HepG2 (cell line): Measurements from ENCODE around the gene PPM1H. TPM values are rescaled to one million over a fixed set of nuclear protein-coding genes. Genes with fewer than 3 reads are reported as not detected.

Experiments used
- ATAC-seq: fragments of 200-7000 bp; cut with Tn5 transposase; 3 replicates; pipeline ENCODE4 v1.9.1; 2020; ENCODE audit warnings: mild to moderate bottlenecking, moderate library complexity
- BruUV-seq: library from RNA; stranded (reverse); fragments of 400-500 nt; replicated peaks from 2 replicates; lab custom pipeline; 2021; lab: Mats Ljungman, UMichigan
- CTCF ChIA-PET: fragments of 300-600 bp; formaldehyde crosslinking; extraction: SDS; loops from one replicate; lab custom pipeline; 2021; ENCODE audit warnings: low total read pairs, inconsistent platforms, low intra/inter-chr PET ratio; lab: Yijun Ruan, JAX
- POLR2A ChIA-PET: fragments of 350-600 bp; sonication (Branson Sonifier 250); formaldehyde crosslinking; loops from one replicate; lab custom pipeline; 2020; ENCODE audit warnings: antibody characterized with exemption, inconsistent platforms; lab: Yijun Ruan, JAX
- DNase-seq: peaks from one replicate; pipeline ENCODE4 v3.0.0-alpha.2; 2015; ENCODE audit warnings: low spot score
- FAIRE-seq: peaks from 3 replicates; lab custom pipeline; 2011; peaks lifted over from hg19 to GRCh38; lab: Jason Lieb, UNC
- H2AFZ ChIP-seq: one replicate; pipeline ENCODE4 v1.6.1; 2011; ENCODE audit warnings: low read length, inconsistent platforms
- H3K27ac ChIP-seq: fragments of 300-600 bp; 3 replicates; pipeline ENCODE4 v1.8.0; 2011; ENCODE audit warnings: mixed run types, mild to moderate bottlenecking, mixed read lengths, low read length, inconsistent platforms; ENCODE audit not compliant: insufficient read depth; ENCODE audit errors: extremely low read length
- H3K27me3 ChIP-seq, 2 experiments: fragments of 200-600 bp in 1 of 2; 2 replicates in 1 of 2; 3 replicates in 1 of 2; pipeline versions ENCODE4 v1.6.0 to v1.8.0; 2011; ENCODE audit warnings: low read length in 2 of 2, mild to moderate bottlenecking in 2 of 2, moderate library complexity in 2 of 2, inconsistent platforms in 1 of 2; ENCODE audit not compliant: insufficient read depth in 2 of 2, control insufficient read depth in 1 of 2
- H3K36me3 ChIP-seq, 2 experiments: fragments of 200-600 bp in 1 of 2; replicated peaks in 1 of 2; 2 replicates in 1 of 2; 3 replicates in 1 of 2; pipeline versions ENCODE4 v1.5.1 to v1.8.0; 2011; ENCODE audit warnings: low read length in 2 of 2, inconsistent platforms in 1 of 2; ENCODE audit not compliant: insufficient read depth in 2 of 2, control insufficient read depth in 1 of 2
- H3K4me1 ChIP-seq: 2 replicates; pipeline ENCODE4 v1.5.1; 2012; ENCODE audit warnings: low read length, inconsistent platforms; ENCODE audit not compliant: insufficient read depth
- H3K4me2 ChIP-seq: 2 replicates; pipeline ENCODE4 v1.6.0; 2011; ENCODE audit warnings: low read depth, low read length, inconsistent platforms
- H3K4me3 ChIP-seq, 3 experiments: fragments of 200-600 bp in 1 of 3; sonication (generic), shearing (Covaris generic) in 1 of 3; replicated peaks in 1 of 3; 2 replicates each; pipeline ENCODE4 v1.5.1; 2011 to 2016; ENCODE audit warnings: low read length in 3 of 3, inconsistent platforms in 2 of 3, low read depth in 2 of 3, mild to moderate bottlenecking in 2 of 3, control low read depth in 1 of 3, mixed read lengths in 1 of 3; ENCODE audit not compliant: insufficient read depth in 1 of 3
- H3K79me2 ChIP-seq: one replicate; pipeline ENCODE4 v1.6.1; 2011; ENCODE audit warnings: low read length, inconsistent platforms; ENCODE audit not compliant: insufficient read depth
- H3K9ac ChIP-seq: 2 replicates; pipeline ENCODE4 v1.6.0; 2011; ENCODE audit warnings: mild to moderate bottlenecking, low read depth, low read length, inconsistent platforms; ENCODE audit not compliant: insufficient read depth
- H3K9me3 ChIP-seq: 2 replicates; pipeline ENCODE4 v1.5.1; 2012; ENCODE audit warnings: mild to moderate bottlenecking, low read length
- H4K20me1 ChIP-seq: 2 replicates; pipeline ENCODE4 v1.6.0; 2011; ENCODE audit warnings: inconsistent platforms, mild to moderate bottlenecking, low read length, moderate library complexity; ENCODE audit not compliant: insufficient read depth
- CBX5 ChIP-seq: sonication (generic); formaldehyde crosslinking; IDR thresholded peaks from 2 replicates; pipeline ENCODE4 v1.4.0; 2020; ENCODE audit warnings: missing genetic modification reagents, borderline replicate concordance
- CENPT ChIP-seq: sonication (generic); formaldehyde crosslinking; IDR thresholded peaks from 2 replicates; pipeline ENCODE4 v1.8.0; 2022; ENCODE audit warnings: low read depth, mild to moderate bottlenecking, moderate library complexity, missing genetic modification reagents
- CHD2 ChIP-seq: IDR thresholded peaks from 2 replicates; pipeline ENCODE4 v1.6.1; 2011; ENCODE audit warnings: low read depth, low read length, improper control_type of control experiment
- EHMT2 ChIP-seq: fragments of 200-600 bp; sonication (generic); IDR thresholded peaks from 2 replicates; pipeline ENCODE4 v1.7.0; 2017; ENCODE audit warnings: antibody characterized with exemption, low read depth, low read length, borderline replicate concordance
- JUN ChIP-seq: sonication (generic); formaldehyde crosslinking; IDR thresholded peaks from 2 replicates; pipeline ENCODE4 v1.4.0; 2020; ENCODE audit warnings: mild to moderate bottlenecking, missing genetic modification reagents
- NFIC ChIP-seq: IDR thresholded peaks from 2 replicates; pipeline ENCODE4 v1.6.1; 2012; ENCODE audit warnings: mild to moderate bottlenecking, low read length, inconsistent platforms
- NFKB2 ChIP-seq: sonication (generic); formaldehyde crosslinking; IDR thresholded peaks from 2 replicates; pipeline ENCODE4 v1.4.0; 2020; ENCODE audit warnings: missing genetic modification reagents, borderline replicate concordance
- NR2C2 ChIP-seq: sonication (generic); formaldehyde crosslinking; IDR thresholded peaks from 2 replicates; pipeline ENCODE4 v1.4.0; 2020; ENCODE audit warnings: missing genetic modification reagents, mild to moderate bottlenecking, moderate library complexity, borderline replicate concordance
- RBM22 ChIP-seq: fragments of 200-400 bp; formaldehyde crosslinking; optimal IDR thresholded peaks from 2 replicates; pipeline ENCODE3; 2017; ENCODE audit warnings: mild to moderate bottlenecking, low read length, moderate library complexity
- SRSF9 ChIP-seq: fragments of 200-400 bp; formaldehyde crosslinking; IDR thresholded peaks from 2 replicates; pipeline ENCODE4 v1.6.1; 2018; ENCODE audit warnings: borderline replicate concordance, mild to moderate bottlenecking, low read depth, low read length; ENCODE audit not compliant: insufficient read depth, poor library complexity, severe bottlenecking
- TBL1XR1 ChIP-seq: fragments of 150-350 bp; IDR thresholded peaks from 2 replicates; pipeline ENCODE4 v1.6.1; 2014; ENCODE audit warnings: borderline replicate concordance, low read length; ENCODE audit not compliant: partially characterized antibody
- YEATS2 ChIP-seq: sonication (generic); formaldehyde crosslinking; IDR thresholded peaks from 2 replicates; pipeline ENCODE4 v1.4.0; 2020; ENCODE audit warnings: missing genetic modification reagents, borderline replicate concordance
- ZNF333 ChIP-seq: sonication (generic); formaldehyde crosslinking; IDR thresholded peaks from 2 replicates; pipeline ENCODE4 v1.4.0; 2020; ENCODE audit warnings: mild to moderate bottlenecking, missing genetic modification reagents, borderline replicate concordance
- ZNF724P ChIP-seq: sonication (generic); formaldehyde crosslinking; IDR thresholded peaks from 2 replicates; pipeline ENCODE4 v1.8.0; 2022; ENCODE audit warnings: missing genetic modification reagents, borderline replicate concordance
- WGBS: methylation state at CpG from one replicate; pipeline ENCODE4 v1.1.6; 2017; ENCODE audit warnings: low lambda C conversion rate; 5-methylcytosine and 5-hydroxymethylcytosine counted together
- in situ Hi-C: cut with HindIII; loops from 2 replicates; pipeline ENCODE4 v1.10.0; 2017; ENCODE audit warnings: low pct_unique_long_range_greater_than_20kb; ENCODE audit not compliant: extremely low pct_ligation_motif_present
- intact Hi-C: fragments of 100-400 bp; cut with micrococcal nuclease; formaldehyde crosslinking; loops from one replicate; pipeline ENCODE4 v1.10.0; 2022; ENCODE audit not compliant: unreplicated experiment
- polyA plus RNA-seq, 8 experiments: library from polyadenylated mRNA; depleted of rRNA in 3 of 8; stranded (reverse) in 7 of 8; unstranded in 1 of 8; fragments of >200 nt; fragmentation: Illumina TruSeq in 4 of 8; extraction: Trizol in 4 of 8; gene quantifications; 2 replicates each; pipeline versions ENCODE4 v1.2.1 to v1.2.3, GENCODE V29; 2011 to 2016; ENCODE audit warnings: low read depth in 4 of 8, missing spikeins in 1 of 8, mixed read lengths in 1 of 8; ENCODE audit not compliant: insufficient read depth in 1 of 8
- total RNA-seq, 5 experiments: library from RNA; depleted of rRNA; stranded (reverse); fragments of >200 nt; fragmentation: Illumina TruSeq; extraction: Trizol; gene quantifications; 2 replicates each; pipeline ENCODE4 v1.2.3, GENCODE V29; 2016; ENCODE audit warnings: low read depth in 1 of 5
- TF ChIP-seq, protein P1 (sequence below): conservative IDR thresholded peaks from 2 replicates; pipeline ENCODE4 v1.6.1; 2018; ENCODE audit warnings: missing genetic modification reagents
- TF ChIP-seq, protein P2 (sequence below): sonication (generic); formaldehyde crosslinking; IDR thresholded peaks from 2 replicates; pipeline ENCODE4 v1.8.1; 2023; ENCODE audit warnings: missing genetic modification reagents, mild to moderate bottlenecking, borderline replicate concordance
- TF ChIP-seq, protein P3 (sequence below): sonication (generic); formaldehyde crosslinking; IDR thresholded peaks from 2 replicates; pipeline ENCODE4 v1.5.0; 2020; ENCODE audit warnings: mild to moderate bottlenecking, missing genetic modification reagents
- TF ChIP-seq, protein P4 (sequence below): sonication (generic); formaldehyde crosslinking; IDR thresholded peaks from 2 replicates; pipeline ENCODE4 v1.5.0; 2020; ENCODE audit warnings: missing genetic modification reagents
- TF ChIP-seq, protein P5 (sequence below): sonication (generic); formaldehyde crosslinking; IDR thresholded peaks from 2 replicates; pipeline ENCODE4 v1.4.0; 2020; ENCODE audit warnings: missing genetic modification reagents

PPM1H gene
- total and polyA plus RNA-seq, 2 of the 13 experiments (the other 11 are each of a cell fraction or from before 2014, with no cell fraction given): 29.1 to 38.1 TPM

DNA sequence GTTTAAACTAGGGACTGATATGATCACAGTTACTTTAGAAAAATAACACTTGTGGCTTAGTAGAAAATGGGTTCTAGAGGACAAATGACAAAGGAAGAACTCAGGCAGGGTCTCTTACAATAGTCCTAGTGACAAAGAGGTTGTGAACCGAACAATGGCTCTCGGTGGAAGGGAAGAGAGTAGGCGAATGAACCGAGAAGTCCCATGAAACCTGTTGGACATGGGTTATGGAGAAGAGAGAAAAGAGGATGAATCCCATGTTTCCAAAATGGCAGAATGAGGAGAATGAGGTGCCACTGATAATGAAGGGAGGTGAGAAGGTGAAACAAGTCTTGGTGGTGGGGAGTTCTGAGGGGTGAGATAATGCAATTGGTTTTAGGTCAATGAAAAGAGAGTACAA, 94.1 kb downstream of the PPM1H start:
- intact Hi-C loops (loop anchor here (5.0 kb wide), 2 partner anchors 51 to 91 kb away; no protein-coding TSS in a partner anchor), in situ Hi-C loops (no loop called here)
- ATAC-seq: no peak
- Histone ChIP-seq H3K36me3 (no peaks in the 10 kb centered on the region; a peak in 2 of 5 replicates), H4K20me1 (no peaks in the 10 kb centered on the region; the same call in 1 of the 2 replicates), H3K9ac (no peak overlapping the region), H3K27ac (no peak overlapping the region), H3K79me2 (peaks cover 66% of the 10 kb centered on the region), H2AFZ (no peak overlapping the region), H3K4me2 (no peak overlapping the region), H3K4me1 (peaks cover 63% of the 10 kb centered on the region), H3K9me3 (no peaks in the 10 kb centered on the region), H3K4me3 (no peak overlapping the region), H3K27me3 (no peaks in the 10 kb centered on the region)
- DNase-seq: no peak
- FAIRE-seq: no peak
- no TSS peak for BruUV-seq
- 98% methylated on average over 4 of the region's 4 CpGs for WGBS
- POLR2A ChIA-PET: no interaction called here
- CTCF ChIA-PET: no interaction called here
- TF ChIP-seq, protein P1, sequence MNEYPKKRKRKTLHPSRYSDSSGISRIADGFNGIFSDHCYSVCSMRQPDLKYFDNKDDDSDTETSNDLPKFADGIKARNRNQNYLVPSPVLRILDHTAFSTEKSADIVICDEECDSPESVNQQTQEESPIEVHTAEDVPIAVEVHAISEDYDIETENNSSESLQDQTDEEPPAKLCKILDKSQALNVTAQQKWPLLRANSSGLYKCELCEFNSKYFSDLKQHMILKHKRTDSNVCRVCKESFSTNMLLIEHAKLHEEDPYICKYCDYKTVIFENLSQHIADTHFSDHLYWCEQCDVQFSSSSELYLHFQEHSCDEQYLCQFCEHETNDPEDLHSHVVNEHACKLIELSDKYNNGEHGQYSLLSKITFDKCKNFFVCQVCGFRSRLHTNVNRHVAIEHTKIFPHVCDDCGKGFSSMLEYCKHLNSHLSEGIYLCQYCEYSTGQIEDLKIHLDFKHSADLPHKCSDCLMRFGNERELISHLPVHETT (CRISPR knock-in tag): no peak
- no peak for TF ChIP-seq CENPT (CRISPR knock-in tag)
- TF ChIP-seq NR2C2 (CRISPR knock-in tag): no peak
- TF ChIP-seq EHMT2: no peak
- TF ChIP-seq CBX5 (CRISPR knock-in tag): no peak
- TF ChIP-seq SRSF9: no peak
- TF ChIP-seq TBL1XR1: no peak
- TF ChIP-seq, protein P2, sequence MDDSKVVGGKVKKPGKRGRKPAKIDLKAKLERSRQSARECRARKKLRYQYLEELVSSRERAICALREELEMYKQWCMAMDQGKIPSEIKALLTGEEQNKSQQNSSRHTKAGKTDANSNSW: no peak
- TF ChIP-seq, protein P3, sequence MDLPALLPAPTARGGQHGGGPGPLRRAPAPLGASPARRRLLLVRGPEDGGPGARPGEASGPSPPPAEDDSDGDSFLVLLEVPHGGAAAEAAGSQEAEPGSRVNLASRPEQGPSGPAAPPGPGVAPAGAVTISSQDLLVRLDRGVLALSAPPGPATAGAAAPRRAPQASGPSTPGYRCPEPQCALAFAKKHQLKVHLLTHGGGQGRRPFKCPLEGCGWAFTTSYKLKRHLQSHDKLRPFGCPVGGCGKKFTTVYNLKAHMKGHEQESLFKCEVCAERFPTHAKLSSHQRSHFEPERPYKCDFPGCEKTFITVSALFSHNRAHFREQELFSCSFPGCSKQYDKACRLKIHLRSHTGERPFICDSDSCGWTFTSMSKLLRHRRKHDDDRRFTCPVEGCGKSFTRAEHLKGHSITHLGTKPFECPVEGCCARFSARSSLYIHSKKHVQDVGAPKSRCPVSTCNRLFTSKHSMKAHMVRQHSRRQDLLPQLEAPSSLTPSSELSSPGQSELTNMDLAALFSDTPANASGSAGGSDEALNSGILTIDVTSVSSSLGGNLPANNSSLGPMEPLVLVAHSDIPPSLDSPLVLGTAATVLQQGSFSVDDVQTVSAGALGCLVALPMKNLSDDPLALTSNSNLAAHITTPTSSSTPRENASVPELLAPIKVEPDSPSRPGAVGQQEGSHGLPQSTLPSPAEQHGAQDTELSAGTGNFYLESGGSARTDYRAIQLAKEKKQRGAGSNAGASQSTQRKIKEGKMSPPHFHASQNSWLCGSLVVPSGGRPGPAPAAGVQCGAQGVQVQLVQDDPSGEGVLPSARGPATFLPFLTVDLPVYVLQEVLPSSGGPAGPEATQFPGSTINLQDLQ: no peak
- TF ChIP-seq, protein P4, sequence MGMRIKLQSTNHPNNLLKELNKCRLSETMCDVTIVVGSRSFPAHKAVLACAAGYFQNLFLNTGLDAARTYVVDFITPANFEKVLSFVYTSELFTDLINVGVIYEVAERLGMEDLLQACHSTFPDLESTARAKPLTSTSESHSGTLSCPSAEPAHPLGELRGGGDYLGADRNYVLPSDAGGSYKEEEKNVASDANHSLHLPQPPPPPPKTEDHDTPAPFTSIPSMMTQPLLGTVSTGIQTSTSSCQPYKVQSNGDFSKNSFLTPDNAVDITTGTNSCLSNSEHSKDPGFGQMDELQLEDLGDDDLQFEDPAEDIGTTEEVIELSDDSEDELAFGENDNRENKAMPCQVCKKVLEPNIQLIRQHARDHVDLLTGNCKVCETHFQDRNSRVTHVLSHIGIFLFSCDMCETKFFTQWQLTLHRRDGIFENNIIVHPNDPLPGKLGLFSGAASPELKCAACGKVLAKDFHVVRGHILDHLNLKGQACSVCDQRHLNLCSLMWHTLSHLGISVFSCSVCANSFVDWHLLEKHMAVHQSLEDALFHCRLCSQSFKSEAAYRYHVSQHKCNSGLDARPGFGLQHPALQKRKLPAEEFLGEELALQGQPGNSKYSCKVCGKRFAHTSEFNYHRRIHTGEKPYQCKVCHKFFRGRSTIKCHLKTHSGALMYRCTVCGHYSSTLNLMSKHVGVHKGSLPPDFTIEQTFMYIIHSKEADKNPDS (CRISPR knock-in tag): no peak
- no peak for TF ChIP-seq ZNF333 (CRISPR knock-in tag)
- no peak for TF ChIP-seq NFIC
- TF ChIP-seq, protein P5, sequence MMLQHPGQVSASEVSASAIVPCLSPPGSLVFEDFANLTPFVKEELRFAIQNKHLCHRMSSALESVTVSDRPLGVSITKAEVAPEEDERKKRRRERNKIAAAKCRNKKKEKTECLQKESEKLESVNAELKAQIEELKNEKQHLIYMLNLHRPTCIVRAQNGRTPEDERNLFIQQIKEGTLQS (CRISPR knock-in tag): no peak
- no peak for TF ChIP-seq ZNF724P
- no peak for TF ChIP-seq NFKB2 (CRISPR knock-in tag)
- TF ChIP-seq CHD2: no peak
- no peak for TF ChIP-seq JUN
- no peak for TF ChIP-seq RBM22
- TF ChIP-seq YEATS2: no peak
